Mucosa of descending colon (tissue), 3 donors: ENCODE results near the gene SLC25A46. TPM values are rescaled to one million over a fixed set of nuclear protein-coding genes. Genes with fewer than 3 reads are reported as not detected.
"Not testable (repeated sequence)": the region's sequence is repeated elsewhere in the genome, so short reads cannot be mapped to it uniquely, and the experiment has no call there.

Experiments
- ATAC-seq: fragments of 200-7000 bp; cut with Tn5 transposase; one replicate; pipeline ENCODE4 v1.9.1; 2020; ENCODE audit warnings: mild to moderate bottlenecking, moderate library complexity
- DNase-seq, 3 donors: peaks; one replicate each; pipeline ENCODE4 v3.0.0-alpha.2; 2020
- H3K36me3 ChIP-seq: fragments of 200-600 bp; one replicate; pipeline ENCODE4 v1.8.0; 2021; ENCODE audit warnings: low read depth, mild to moderate bottlenecking
- H3K4me1 ChIP-seq: fragments of 200-600 bp; one replicate; pipeline ENCODE4 v1.8.0; 2021; ENCODE audit warnings: low read depth, mild to moderate bottlenecking
- H3K4me3 ChIP-seq: fragments of 200-600 bp; one replicate; pipeline ENCODE4 v1.8.0; 2021; ENCODE audit warnings: mild to moderate bottlenecking
- H3K9me3 ChIP-seq: fragments of 200-600 bp; one replicate; pipeline ENCODE4 v1.8.0; 2021; ENCODE audit warnings: mild to moderate bottlenecking
- intact Hi-C, 2 donors: fragments of 100-400 bp; cut with DNase I in 1 of 2; cut with micrococcal nuclease in 1 of 2; formaldehyde crosslinking; loops; one replicate each; pipeline versions ENCODE4 v1.11.0 to v1.11.1; 2022; cut with DNase I, micrococcal nuclease
- total RNA-seq, 3 donors: library from RNA; stranded (reverse); fragmentation: NEBNext Ultra II Directional in 2 of 3; extraction: Animal tissue kit (Norgen Biotek cat#: 25700) in 2 of 3; gene quantifications; one replicate each; pipeline versions ENCODE4 v1.2.1 to v1.2.4, GENCODE V29; 2021 to 2023
- TF ChIP-seq, protein P1 (sequence below): fragments of 200-600 bp; IDR thresholded peaks from one replicate; pipeline ENCODE4 v1.8.0; 2022; ENCODE audit warnings: antibody characterized with exemption, mild to moderate bottlenecking
- donor health status: DM: no; HTN: no; CAD: no; lungs with moderate emphysema.
- donor health status: DM: no; HTN: no; CAD: no.
- donor health status: DM: no; HTN: yes; CAD: no.

SLC25A46 gene
- total RNA-seq, 3 donors from 2014 or later, result 49.1 to 52.5 (median 49.5) TPM

DNA sequence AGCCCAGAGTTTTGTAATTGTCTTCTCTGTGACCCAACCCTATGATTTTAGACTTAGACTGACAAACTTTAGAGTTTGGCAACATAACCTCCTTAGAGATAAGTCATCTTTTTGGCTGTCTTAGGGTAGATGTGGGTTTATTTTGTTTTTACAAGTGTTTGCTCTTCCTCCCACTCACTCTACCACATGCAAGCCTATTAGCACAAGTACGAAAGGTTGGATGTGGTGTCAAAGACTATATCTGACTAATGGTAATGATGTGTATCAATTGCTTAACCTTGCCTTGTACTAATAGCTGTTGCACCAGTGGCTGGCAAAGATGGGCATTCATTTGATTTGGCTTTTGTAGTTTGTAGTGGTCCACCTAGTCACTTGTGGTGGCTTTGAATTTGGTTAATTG, 46.5 kb downstream of the SLC25A46 start:
- TF ChIP-seq, protein P1, sequence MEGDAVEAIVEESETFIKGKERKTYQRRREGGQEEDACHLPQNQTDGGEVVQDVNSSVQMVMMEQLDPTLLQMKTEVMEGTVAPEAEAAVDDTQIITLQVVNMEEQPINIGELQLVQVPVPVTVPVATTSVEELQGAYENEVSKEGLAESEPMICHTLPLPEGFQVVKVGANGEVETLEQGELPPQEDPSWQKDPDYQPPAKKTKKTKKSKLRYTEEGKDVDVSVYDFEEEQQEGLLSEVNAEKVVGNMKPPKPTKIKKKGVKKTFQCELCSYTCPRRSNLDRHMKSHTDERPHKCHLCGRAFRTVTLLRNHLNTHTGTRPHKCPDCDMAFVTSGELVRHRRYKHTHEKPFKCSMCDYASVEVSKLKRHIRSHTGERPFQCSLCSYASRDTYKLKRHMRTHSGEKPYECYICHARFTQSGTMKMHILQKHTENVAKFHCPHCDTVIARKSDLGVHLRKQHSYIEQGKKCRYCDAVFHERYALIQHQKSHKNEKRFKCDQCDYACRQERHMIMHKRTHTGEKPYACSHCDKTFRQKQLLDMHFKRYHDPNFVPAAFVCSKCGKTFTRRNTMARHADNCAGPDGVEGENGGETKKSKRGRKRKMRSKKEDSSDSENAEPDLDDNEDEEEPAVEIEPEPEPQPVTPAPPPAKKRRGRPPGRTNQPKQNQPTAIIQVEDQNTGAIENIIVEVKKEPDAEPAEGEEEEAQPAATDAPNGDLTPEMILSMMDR, result no peak
- intact Hi-C loops, result no loop called here

DNA sequence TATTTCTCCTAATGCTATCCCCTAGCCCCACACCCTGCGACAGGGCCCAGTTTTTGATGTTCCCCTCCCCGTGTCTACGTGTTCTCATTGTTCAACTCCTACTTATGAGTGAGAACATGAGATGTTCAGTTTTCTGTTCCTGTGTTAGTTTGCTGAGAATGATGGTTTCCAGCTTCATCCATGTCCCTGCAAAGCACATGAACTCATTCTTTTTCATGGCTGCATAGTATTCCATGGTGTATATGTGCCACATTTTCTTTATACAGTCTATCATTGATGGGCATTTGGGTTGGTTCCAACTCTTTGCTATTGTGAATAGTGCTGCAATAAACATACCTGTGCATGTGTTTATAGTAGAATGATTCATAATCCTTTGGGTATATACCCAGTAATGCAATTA, 49.2 kb downstream of the SLC25A46 start:
- H3K9me3 ChIP-seq, H3K4me3 ChIP-seq, H3K4me1 ChIP-seq, ATAC-seq, intact Hi-C loops, DNase-seq, H3K36me3 ChIP-seq: not testable (repeated sequence)

More for the DNA sequence above, 46.5 kb downstream of the SLC25A46 start:
- no peak for DNase-seq
- Histone ChIP-seq H3K4me1 (no peaks in the 10 kb centered on the region), H3K4me3 (no peak overlapping the region), H3K36me3 (no peaks in the 10 kb centered on the region), H3K9me3 (peaks cover 2% of the 10 kb centered on the region)
- ATAC-seq, result no peak

DNA sequence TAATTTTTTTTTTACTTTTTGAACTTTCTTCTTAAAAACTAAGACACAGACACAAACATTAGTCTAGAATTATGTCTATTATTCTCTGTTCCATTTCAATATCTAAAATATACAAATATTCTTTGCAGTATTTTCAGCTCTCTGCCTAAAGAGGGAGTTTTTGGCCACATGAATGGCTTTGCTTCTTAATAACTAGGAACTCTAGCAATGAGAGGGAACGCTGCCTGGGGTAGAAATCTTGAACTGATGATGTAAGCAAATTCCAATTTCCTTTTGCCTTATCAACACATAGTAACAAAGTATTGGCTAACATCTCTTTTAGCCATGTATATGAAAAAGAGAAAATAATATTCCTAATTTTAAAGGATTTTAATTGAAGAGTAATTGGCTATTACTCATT, 51.9 kb downstream of the SLC25A46 start:
- H3K4me1 ChIP-seq, result no peaks in the 10 kb centered on the region
- ATAC-seq (no peak), DNase-seq (no peak)
- no peaks in the 10 kb centered on the region for H3K36me3 ChIP-seq
- TF ChIP-seq, protein P1, result no peak
- intact Hi-C loops, result no loop called here
- no peaks in the 10 kb centered on the region for H3K9me3 ChIP-seq
- no peak overlapping the region for H3K4me3 ChIP-seq

DNA sequence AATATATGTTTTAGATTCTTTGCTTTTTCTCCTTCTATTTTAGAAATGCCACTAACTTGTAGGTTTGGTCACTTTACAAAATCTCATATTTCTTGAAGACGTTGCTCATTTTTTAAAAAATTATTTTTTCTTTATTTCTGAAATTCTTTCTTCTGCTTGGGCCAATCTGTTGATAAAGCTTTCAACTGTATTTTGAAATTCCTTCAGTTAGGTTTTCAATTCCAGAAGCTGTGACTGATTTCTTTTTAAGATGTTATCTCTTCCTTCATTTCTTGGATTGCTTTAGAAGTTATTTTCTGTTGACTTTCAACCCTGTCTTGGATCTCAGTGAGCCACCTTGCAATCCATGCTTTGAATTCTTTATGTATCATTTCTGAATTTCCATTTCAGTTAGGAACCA, 64.2 kb downstream of the SLC25A46 start:
- no peaks in the 10 kb centered on the region for H3K4me1 ChIP-seq
- intact Hi-C loops, result no loop called here

DNA sequence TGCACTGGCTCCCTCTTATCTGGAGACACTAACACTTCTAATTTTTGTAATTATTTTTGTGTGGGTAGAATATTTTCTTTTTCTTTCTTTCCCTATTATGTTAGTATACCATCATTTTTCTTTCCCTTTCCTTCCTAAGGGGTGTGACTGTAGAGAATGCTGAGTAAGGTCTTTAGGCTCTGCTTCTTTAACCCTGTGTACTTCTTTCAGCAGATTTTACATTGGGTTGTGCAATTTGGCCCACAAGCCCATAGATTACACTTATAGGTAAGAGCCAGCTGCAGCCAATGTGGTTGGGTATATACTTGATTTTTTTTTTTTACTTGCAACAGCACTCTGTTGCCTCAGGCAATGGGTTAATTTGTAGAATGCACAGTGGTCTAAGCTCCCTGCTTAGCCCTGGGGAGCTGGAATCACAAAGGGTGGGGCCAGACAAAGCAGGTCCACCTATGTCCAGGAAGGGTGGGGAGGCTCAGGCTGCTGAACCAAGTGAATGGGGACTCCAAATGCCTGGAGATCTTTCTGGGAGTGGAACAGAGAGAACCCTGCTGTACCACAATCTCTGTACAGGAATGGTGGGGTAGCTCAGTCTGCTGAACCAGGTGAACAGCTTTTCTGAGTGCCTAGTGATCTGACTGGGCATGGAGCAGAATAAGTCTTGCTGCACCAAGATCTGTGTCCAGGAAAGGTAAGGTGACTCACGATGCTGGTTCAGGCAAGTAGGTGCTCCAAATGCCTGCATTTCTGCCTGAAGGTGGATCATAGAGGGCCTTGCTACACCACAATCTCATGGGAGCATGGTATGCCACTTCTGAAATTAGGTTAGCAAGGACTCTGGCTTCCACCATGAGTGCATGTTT, 64.9 kb downstream of the SLC25A46 start:
- Histone ChIP-seq H3K9me3 (peaks cover 7% of the 10 kb centered on the region), H3K4me1 (no peaks in the 10 kb centered on the region), H3K4me3 (no peak overlapping the region), H3K36me3 (no peaks in the 10 kb centered on the region)
- DNase-seq (no peak), ATAC-seq (no peak)
- intact Hi-C loops, result no loop called here
- TF ChIP-seq, protein P1, result no peak

More for the DNA sequence above, 64.2 kb downstream of the SLC25A46 start:
- H3K36me3 ChIP-seq, result no peaks in the 10 kb centered on the region
- H3K4me3 ChIP-seq, result no peak overlapping the region
- ATAC-seq, result no peak
- TF ChIP-seq, protein P1, result no peak
- DNase-seq, result no peak
- peaks cover 7% of the 10 kb centered on the region for H3K9me3 ChIP-seq

DNA sequence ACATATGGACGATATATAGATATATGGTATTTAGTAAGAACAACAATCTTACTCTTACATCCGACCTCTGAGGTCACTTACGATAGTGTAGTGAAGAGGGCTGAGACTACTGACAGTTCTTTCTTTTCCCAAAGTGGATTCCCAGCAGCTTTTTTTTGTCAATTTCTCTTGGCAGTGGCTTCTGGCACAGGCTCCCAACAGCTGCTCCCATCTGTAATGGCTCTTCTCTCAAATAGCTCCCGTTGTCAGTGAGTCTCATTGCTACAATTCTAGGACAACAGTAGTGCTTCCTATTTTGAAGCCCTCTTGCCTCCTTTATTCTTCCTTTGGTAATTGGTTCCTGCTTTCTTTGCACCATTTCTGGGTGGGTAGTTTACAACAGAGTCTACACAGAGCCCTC, 68.4 kb downstream of the SLC25A46 start:
- Histone ChIP-seq H3K9me3 (peaks cover 12% of the 10 kb centered on the region), H3K36me3 (no peaks in the 10 kb centered on the region), H3K4me3 (no peak overlapping the region), H3K4me1 (no peaks in the 10 kb centered on the region)
- TF ChIP-seq, protein P1, result no peak
- DNase-seq, result peak in 2 of 3 donors; percentile 31 to 57
- peak; percentile 36 for ATAC-seq
- intact Hi-C loops, result no loop called here
